ENCODE data around the gene TNFRSF8. TPM values are rescaled to one million over a fixed set of nuclear protein-coding genes. Genes with fewer than 3 reads are reported as not detected.

Gene TNFRSF8
- total and polyA plus RNA-seq, 10 donors = 1.3 to 7.6 (median 2.0) TPM

- H3K27me3 ChIP-seq (replicated peaks in 1 of 7) = no peaks in the 10 kb centered on the region
- peak overlapping the region in 3 of 8 donors; percentile 26 to 46 (median 43) for H3K27ac ChIP-seq
- H3K4me3 ChIP-seq = no peak overlapping the region
- intact Hi-C loops (cut with DNase I; ENCODE audit: low total_unique reads) = no loop called here
- WGBS, 5 donors = 39 to 63% (median 50%) methylated on average over 7 of the region's 7 CpGs
- no peak for TF ChIP-seq POLR2A (IDR thresholded peaks at IDR 0.05)
- TF ChIP-seq POLR2AphosphoS5 (IDR thresholded peaks at IDR 0.05) = no peak
- no peak for TF ChIP-seq CTCF (IDR thresholded peaks at IDR 0.05 in 8 of 11, conservative IDR thresholded peaks at IDR 0.05 in 3 of 11)
- peaks cover 0 to 36% (median 9%) of the 10 kb centered on the region in 6 donors for H3K4me1 ChIP-seq
- H3K36me3 ChIP-seq = peaks cover 0 to 36% (median 29%) of the 10 kb centered on the region in 6 donors
- DNase-seq = no peak
- H3K9me3 ChIP-seq = no peaks in the 10 kb centered on the region
Measured at GRCh38 chr1:12034381-12034801, 28.7 kb upstream of the TNFRSF8 start.

DNA sequence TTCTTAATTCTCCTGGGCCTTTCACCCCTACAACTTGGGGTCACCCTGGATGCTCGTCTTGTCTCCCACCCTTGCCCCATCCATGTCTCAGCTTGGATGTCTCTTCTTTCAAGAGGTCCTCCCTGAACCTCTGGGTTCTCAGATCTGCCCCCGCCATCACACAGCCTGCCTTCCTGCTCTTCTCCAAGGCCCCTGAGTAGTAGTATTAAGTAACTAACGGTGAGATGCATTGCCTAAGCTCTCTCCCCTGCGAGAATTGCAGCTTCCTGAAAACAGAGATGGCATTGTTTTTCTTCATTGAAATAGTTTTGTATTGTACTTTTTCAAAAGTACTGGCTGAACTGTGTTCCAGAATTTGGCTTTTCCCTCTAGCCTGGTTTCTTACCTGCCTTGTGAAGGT lies 27.8 kb upstream of the TNFRSF8 start:
- peak overlapping the region in 4 of 8 donors; percentile 24 to 46 (median 40) for H3K27ac ChIP-seq
- DNase-seq = no peak
- no peak overlapping the region for H3K4me3 ChIP-seq
- intact Hi-C loops (cut with DNase I; ENCODE audit: low total_unique reads) = no loop called here
- TF ChIP-seq CTCF (IDR thresholded peaks at IDR 0.05 in 8 of 11, conservative IDR thresholded peaks at IDR 0.05 in 3 of 11) (no peak), POLR2A (IDR thresholded peaks at IDR 0.05) (no peak), POLR2AphosphoS5 (IDR thresholded peaks at IDR 0.05) (no peak)
- peaks cover 0 to 46% (median 9%) of the 10 kb centered on the region in 6 donors for H3K4me1 ChIP-seq
- H3K9me3 ChIP-seq = no peaks in the 10 kb centered on the region
- 41 to 71% (median 67%) methylated on average over 4 of the region's 4 CpGs for WGBS, 5 donors
- peaks cover 0 to 26% (median 19%) of the 10 kb centered on the region in 6 donors for H3K36me3 ChIP-seq
- H3K27me3 ChIP-seq (replicated peaks in 1 of 7) = no peaks in the 10 kb centered on the region

DNA sequence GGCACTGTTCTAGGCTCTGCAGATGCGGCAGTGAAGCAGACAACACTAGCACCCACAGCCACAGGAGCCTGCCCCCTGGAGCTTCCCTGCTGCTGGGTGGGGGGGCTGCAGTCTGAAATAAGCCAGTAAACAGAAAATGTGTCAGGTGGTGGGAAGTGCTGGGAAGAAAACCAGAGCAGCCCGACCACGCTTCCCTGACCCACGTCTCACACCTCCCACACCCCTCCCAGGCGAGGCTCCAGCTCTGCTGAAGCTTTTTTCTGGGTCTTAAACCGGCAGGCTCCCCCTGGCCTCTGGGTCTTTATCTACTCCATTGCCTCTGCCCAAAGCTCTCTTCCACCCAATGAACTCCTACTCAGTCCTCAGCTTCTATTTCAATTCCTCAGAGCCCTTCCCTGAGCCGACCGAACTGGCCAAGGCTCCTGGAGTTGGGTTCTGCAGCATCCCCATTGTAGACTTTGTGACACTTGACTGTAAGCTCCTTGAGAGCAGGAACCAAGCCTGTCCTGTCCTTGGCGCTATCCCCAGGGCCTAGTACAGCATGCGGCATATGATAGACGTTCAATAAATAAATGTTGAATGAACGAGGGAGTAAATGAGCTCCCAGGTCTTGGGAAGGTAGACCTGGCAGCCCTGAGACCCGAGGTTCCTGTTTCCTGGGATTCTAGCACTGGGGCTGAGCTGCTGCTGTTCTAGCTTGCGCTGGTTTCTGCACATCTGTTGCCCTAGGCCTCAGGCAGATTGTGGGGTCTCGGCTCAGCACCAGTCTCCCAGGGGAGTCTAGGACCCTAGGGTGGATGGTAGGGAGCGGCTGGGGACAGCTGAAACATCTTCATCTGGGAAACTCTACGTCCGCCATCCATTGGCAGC lies 25.4 kb upstream of the TNFRSF8 start:
- DNase-seq = no peak
- 80 to 92% (median 85%) methylated on average over 15 to 18 of the region's 18 CpGs for WGBS, 5 donors
- H3K4me1 ChIP-seq = peaks cover 0 to 53% (median 10%) of the 10 kb centered on the region in 6 donors
- intact Hi-C loops (cut with DNase I; ENCODE audit: low total_unique reads) = no loop called here
- peaks cover 0 to 4% (median 1%) of the 10 kb centered on the region in 6 donors for H3K36me3 ChIP-seq
- no peak overlapping the region for H3K4me3 ChIP-seq
- no peak overlapping the region for H3K27ac ChIP-seq
- no peaks in the 10 kb centered on the region for H3K9me3 ChIP-seq
- no peaks in the 10 kb centered on the region for H3K27me3 ChIP-seq (replicated peaks in 1 of 7)
- no peak for TF ChIP-seq POLR2A (IDR thresholded peaks at IDR 0.05)
- TF ChIP-seq POLR2AphosphoS5 (IDR thresholded peaks at IDR 0.05) = no peak
- no peak for TF ChIP-seq CTCF (IDR thresholded peaks at IDR 0.05 in 8 of 11, conservative IDR thresholded peaks at IDR 0.05 in 3 of 11)

Measured in spleen (tissue), 11 donors.